ENCODE results near the gene CADM1.

DNA sequence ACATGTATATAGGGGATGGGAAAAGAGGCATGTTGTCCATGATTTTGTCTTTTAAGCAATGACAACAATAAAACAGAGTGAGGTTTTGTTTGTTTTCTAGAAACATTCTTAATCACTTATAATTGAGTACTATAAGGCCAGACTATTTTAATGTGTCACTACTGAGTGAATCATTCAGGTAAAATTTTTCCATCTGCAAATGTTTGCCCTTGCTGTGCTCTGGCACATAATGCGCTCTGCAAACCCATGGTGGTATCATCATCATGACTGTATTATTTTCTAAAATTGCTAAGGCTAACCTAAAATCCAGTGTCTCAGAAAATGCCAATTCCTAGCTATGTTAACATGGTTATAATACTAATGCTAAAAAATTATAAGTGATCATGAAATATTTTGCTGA, 261.2 kb downstream of the CADM1 start:
- TF ChIP-seq, protein P1, sequence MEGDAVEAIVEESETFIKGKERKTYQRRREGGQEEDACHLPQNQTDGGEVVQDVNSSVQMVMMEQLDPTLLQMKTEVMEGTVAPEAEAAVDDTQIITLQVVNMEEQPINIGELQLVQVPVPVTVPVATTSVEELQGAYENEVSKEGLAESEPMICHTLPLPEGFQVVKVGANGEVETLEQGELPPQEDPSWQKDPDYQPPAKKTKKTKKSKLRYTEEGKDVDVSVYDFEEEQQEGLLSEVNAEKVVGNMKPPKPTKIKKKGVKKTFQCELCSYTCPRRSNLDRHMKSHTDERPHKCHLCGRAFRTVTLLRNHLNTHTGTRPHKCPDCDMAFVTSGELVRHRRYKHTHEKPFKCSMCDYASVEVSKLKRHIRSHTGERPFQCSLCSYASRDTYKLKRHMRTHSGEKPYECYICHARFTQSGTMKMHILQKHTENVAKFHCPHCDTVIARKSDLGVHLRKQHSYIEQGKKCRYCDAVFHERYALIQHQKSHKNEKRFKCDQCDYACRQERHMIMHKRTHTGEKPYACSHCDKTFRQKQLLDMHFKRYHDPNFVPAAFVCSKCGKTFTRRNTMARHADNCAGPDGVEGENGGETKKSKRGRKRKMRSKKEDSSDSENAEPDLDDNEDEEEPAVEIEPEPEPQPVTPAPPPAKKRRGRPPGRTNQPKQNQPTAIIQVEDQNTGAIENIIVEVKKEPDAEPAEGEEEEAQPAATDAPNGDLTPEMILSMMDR (conservative IDR thresholded peaks at IDR 0.05; ENCODE audit: low read depth, low read length): no peak
- TF ChIP-seq EZH2 (IDR thresholded peaks at IDR 0.05; ENCODE audit: borderline replicate concordance, low read depth, low read length, poor library complexity, severe bottlenecking): no peak
